Endothelial cell (in vitro differentiated cells): ENCODE data around the gene DHCR7. TPM values are rescaled to one million over a fixed set of nuclear protein-coding genes. Genes with fewer than 3 reads are reported as not detected.

ENCODE experiments used
- DNase-seq: peaks from one replicate; pipeline ENCODE4 v3.0.0; 2021; ENCODE audit warnings: low spot score
- H3K27ac Mint-ChIP-seq: one replicate; pipeline ENCODE4 v1.8.0; 2021; ENCODE audit warnings: mixed read lengths, inconsistent platforms; ENCODE audit not compliant: unreplicated experiment
- H3K27me3 Mint-ChIP-seq: one replicate; pipeline ENCODE4 v1.8.0; 2021; ENCODE audit warnings: mild to moderate bottlenecking, moderate library complexity, mixed read lengths, inconsistent platforms; ENCODE audit not compliant: unreplicated experiment
- H3K36me3 Mint-ChIP-seq: one replicate; pipeline ENCODE4 v1.8.0; 2021; ENCODE audit warnings: mild to moderate bottlenecking, low read depth, mixed read lengths, inconsistent platforms; ENCODE audit not compliant: unreplicated experiment
- H3K4me1 Mint-ChIP-seq: one replicate; pipeline ENCODE4 v1.8.0; 2021; ENCODE audit warnings: mild to moderate bottlenecking, mixed read lengths, inconsistent platforms; ENCODE audit not compliant: unreplicated experiment
- H3K4me3 Mint-ChIP-seq: one replicate; pipeline ENCODE4 v1.8.0; 2021; ENCODE audit warnings: mild to moderate bottlenecking, mixed read lengths, inconsistent platforms; ENCODE audit not compliant: unreplicated experiment
- H3K9me3 Mint-ChIP-seq: one replicate; pipeline ENCODE4 v1.8.0; 2021; ENCODE audit warnings: mixed read lengths, inconsistent platforms; ENCODE audit not compliant: unreplicated experiment
- CTCF ChIP-seq: fragments of 200-600 bp; sonication (generic); IDR thresholded peaks from one replicate; pipeline ENCODE4 v1.5.0; 2021; ENCODE audit warnings: antibody characterized with exemption; ENCODE audit not compliant: unreplicated experiment
- total RNA-seq: library from RNA; stranded (reverse); fragmentation: NEBNext Ultra II Directional; extraction: Animal tissue kit (Norgen Biotek cat#: 25700); gene quantifications from one replicate; pipeline ENCODE4 v1.2.1, GENCODE V29; 2021; ENCODE audit not compliant: unreplicated experiment

DHCR7 gene
- total RNA-seq, 1 donor from 2014 or later = 130 TPM

DNA sequence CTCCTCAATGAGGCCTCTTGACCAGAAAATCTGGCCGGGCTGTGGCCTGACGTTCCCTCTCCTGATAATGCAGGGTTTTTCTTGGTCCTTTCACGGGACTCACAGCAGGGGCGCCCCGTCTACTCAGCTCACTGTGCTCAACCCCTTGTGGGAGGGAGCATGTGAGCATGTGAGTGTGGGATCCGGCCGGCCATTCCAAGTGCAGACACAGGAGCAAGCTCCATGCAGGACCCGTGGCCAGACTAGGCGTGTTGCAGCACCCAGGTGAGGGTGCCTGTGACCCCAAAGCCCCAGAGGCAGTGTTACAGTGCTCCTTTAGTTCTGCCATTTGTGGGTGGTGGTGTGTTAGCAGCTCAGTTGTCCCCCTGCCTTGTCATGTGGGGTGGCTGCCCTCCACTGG, 18.0 kb downstream of the DHCR7 start:
- Mint-ChIP-seq H3K27me3 (peaks cover 2% of the 10 kb centered on the region), H3K9me3 (no peaks in the 10 kb centered on the region), H3K36me3 (peaks cover 18% of the 10 kb centered on the region), H3K4me1 (no peaks in the 10 kb centered on the region), H3K27ac (no peak overlapping the region), H3K4me3 (no peak overlapping the region)
- DNase-seq = no peak
- no peak for TF ChIP-seq CTCF

DNA sequence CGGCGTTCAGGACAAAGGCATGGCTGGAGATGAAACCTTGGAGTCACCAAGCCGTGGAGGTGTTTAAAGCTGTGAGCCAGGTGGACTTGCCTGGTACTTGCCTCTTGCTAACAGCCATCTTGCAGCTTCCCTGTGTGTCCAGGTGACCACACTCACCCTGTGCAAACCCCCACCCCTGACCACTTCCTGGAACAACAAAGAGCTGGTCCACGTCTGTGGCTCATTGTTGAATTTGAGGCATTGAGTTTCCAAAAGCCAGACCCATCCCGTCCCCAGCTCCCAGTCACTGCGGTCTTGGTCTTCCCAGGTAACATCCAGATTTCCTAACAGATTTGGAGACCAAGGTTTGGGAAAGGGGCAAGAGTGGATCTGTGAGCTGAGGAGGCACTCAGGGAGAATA, 18.5 kb downstream of the DHCR7 start:
- H3K27ac Mint-ChIP-seq = no peak overlapping the region
- H3K9me3 Mint-ChIP-seq = no peaks in the 10 kb centered on the region
- H3K4me3 Mint-ChIP-seq = no peak overlapping the region
- H3K27me3 Mint-ChIP-seq = peaks cover 2% of the 10 kb centered on the region
- H3K36me3 Mint-ChIP-seq = peaks cover 13% of the 10 kb centered on the region
- no peaks in the 10 kb centered on the region for H3K4me1 Mint-ChIP-seq
- DNase-seq = no peak
- no peak for TF ChIP-seq CTCF

DNA sequence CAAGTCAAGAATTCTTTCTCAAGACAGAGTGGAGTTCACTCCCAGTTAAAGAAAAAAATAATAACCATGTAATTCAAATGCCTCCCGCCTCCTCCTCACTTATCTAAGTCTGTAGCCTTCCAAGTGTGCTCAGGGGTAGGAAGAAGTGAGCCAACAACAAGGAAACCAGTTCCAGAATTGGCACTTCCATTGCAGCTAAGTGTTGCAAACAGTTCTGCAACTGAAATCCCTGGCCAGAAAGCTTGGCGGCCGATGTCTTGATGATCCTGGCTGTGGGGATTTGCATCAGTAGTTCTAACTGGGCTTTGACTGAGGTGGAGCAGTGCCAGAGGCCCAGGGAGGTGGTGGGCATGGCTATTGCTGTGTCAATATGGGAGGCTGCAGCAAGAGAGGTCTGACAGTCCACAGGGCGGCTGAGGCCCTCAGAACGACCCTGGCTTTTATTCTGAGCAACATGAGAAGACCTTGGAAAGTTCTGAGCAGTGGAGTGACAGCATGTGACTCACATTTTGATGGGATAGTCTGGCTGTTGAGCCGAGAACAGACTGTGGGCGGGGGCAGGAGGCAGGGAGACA, 19.2 kb downstream of the DHCR7 start:
- Mint-ChIP-seq H3K4me3 (no peak overlapping the region), H3K27ac (no peak overlapping the region)

DNA sequence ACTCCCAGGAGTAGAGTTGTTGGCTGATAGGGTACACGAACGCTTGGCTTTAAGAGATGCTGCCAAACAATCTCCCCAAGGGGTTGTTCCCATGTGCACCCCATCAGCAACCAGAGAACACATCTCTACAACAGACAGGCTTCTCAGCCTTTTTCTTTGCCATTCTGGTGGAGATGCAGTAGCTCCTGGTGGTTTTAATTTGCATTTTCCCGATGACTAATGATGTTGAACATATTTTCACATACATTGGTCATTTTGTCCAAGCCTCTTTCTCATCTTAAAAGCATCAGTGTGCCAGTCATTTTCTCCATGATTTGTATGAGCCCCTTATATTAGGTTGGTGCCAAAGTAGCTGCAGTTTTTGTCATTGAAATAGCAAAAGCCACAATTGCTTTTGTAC, 21.8 kb downstream of the DHCR7 start:
- no peak overlapping the region for H3K27ac Mint-ChIP-seq
- H3K4me3 Mint-ChIP-seq = no peak overlapping the region
- no peak for DNase-seq
- H3K27me3 Mint-ChIP-seq = peaks cover 2% of the 10 kb centered on the region
- no peaks in the 10 kb centered on the region for H3K9me3 Mint-ChIP-seq
- H3K4me1 Mint-ChIP-seq = peaks cover 2% of the 10 kb centered on the region
- TF ChIP-seq CTCF = peak; percentile 15
- H3K36me3 Mint-ChIP-seq = peaks cover 4% of the 10 kb centered on the region

More for the DNA sequence above, 19.2 kb downstream of the DHCR7 start:
- peaks cover 2% of the 10 kb centered on the region for H3K27me3 Mint-ChIP-seq
- H3K36me3 Mint-ChIP-seq = peaks cover 8% of the 10 kb centered on the region
- no peaks in the 10 kb centered on the region for H3K9me3 Mint-ChIP-seq
- DNase-seq = no peak
- no peak for TF ChIP-seq CTCF
- H3K4me1 Mint-ChIP-seq = no peaks in the 10 kb centered on the region

DNA sequence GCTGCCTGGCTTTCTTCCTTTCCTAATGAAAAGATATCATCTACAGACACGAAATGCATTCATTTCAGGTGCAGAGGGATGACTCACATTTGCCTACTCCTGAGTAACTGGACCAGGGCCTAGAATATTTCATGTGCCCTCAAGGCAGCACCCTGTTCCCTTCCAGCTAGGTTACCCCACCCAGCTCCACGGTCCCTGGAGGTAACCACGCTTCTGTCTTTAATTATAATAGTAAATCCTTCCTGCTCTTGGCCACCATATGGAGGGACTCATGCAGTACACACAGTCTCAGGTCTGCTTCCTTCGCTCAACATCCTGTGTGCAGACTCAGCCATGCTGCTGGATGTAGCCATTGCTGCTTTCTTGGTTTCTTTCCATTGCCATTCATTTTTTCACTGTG, 22.3 kb downstream of the DHCR7 start:
- Mint-ChIP-seq H3K4me1 (peaks cover 2% of the 10 kb centered on the region), H3K27me3 (peaks cover 3% of the 10 kb centered on the region), H3K9me3 (no peaks in the 10 kb centered on the region), H3K36me3 (peaks cover 4% of the 10 kb centered on the region), H3K4me3 (no peak overlapping the region), H3K27ac (no peak overlapping the region)
- no peak for DNase-seq
- no peak for TF ChIP-seq CTCF
